ENCODE data around the gene LRIG2.

DNA sequence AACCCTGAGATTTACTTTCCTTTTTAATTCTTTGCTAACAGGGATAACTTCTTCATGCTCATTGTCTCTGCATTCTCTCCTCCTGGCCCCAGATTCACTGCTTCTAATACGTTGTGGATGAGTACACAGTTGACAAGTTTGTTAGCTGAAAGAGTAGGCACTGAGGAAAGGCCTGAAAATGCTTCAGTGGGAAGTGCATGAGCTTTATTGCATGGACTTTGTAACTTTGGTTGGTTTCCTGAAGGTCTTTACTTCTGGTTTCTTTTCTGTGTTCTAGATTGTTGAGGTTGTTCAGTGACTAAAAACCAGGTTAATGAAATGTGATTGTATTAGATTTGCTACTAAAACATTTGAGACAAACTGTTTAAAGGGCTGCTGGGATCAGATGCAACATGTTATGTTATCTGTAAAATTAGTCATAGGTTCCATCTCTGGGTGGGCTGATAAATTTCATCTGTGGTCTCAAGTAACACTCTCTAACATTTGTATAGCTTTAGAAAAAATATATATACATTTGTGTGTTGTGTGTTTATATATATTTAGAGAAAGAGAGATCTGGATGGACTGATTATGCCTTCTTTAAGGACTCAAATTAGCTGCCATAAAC is 19.1 kb downstream of the LRIG2 start:
- TF ChIP-seq CTCF (conservative IDR thresholded peaks at IDR 0.05 in 1 of 2, IDR thresholded peaks at IDR 0.05 in 1 of 2; ENCODE audit: low read depth in 1 of 2, low read length in 2 of 2): no peak
- TF ChIP-seq EZH2 (IDR thresholded peaks at IDR 0.05; ENCODE audit: low read length, missing control alignments): no peak
